Naive thymus-derived CD4-positive, alpha-beta T cell (primary cell): Measurements from ENCODE around the gene TTI1. TPM values are rescaled to one million over a fixed set of nuclear protein-coding genes. Genes with fewer than 3 reads are reported as not detected.

Experiments
- ATAC-seq: fragments of 150-1000 bp; cut with Tn5 transposase; 2 replicates; pipeline ENCODE4 v1.10.0; 2021; ENCODE audit warnings: mild to moderate bottlenecking, moderate library complexity
- CTCF ChIA-PET: fragments of 350-600 bp; sonication (Branson Sonifier 250); formaldehyde crosslinking; loops from one replicate; lab custom pipeline; 2021; ENCODE audit warnings: antibody characterized with exemption; lab: Charles Lee
- POLR2A ChIA-PET: fragments of 350-600 bp; sonication (Branson Sonifier 250); formaldehyde crosslinking; loops from one replicate; lab custom pipeline; 2021; ENCODE audit warnings: antibody characterized with exemption, inconsistent platforms; lab: Charles Lee
- DNase-seq, 9 donors: peaks; one replicate each; pipeline versions ENCODE4 v3.0.0 to v3.0.0-alpha.2; 2020 to 2022; ENCODE audit warnings: mixed read lengths in 1 of 9
- H3K27ac ChIP-seq: one replicate; pipeline ENCODE4 v1.7.0; 2013; ENCODE audit warnings: mild to moderate bottlenecking, low read depth, low read length, moderate library complexity
- H3K27me3 ChIP-seq, 2 donors: one replicate each; pipeline ENCODE4 v1.7.0; 2013; ENCODE audit warnings: low read length in 2 of 2, mild to moderate bottlenecking in 2 of 2, moderate library complexity in 2 of 2; ENCODE audit not compliant: control insufficient read depth in 2 of 2, insufficient read depth in 2 of 2
- H3K36me3 ChIP-seq, 3 experiments: 1 replicate in 2 of 3; 2 replicates in 1 of 3; pipeline ENCODE4 v1.7.0; 2013; ENCODE audit warnings: low read length in 3 of 3, mild to moderate bottlenecking in 3 of 3, moderate library complexity in 1 of 3; ENCODE audit not compliant: insufficient read depth in 3 of 3, control insufficient read depth in 2 of 3
- H3K4me1 ChIP-seq, 2 donors: one replicate each; pipeline ENCODE4 v1.7.0; 2013; ENCODE audit warnings: low read length in 2 of 2, mild to moderate bottlenecking in 2 of 2, moderate library complexity in 1 of 2; ENCODE audit not compliant: control insufficient read depth in 2 of 2, insufficient read depth in 2 of 2
- H3K4me3 ChIP-seq: 2 replicates; pipeline ENCODE4 v1.7.0; 2013; ENCODE audit warnings: mild to moderate bottlenecking, low read length
- H3K9me3 ChIP-seq, 3 experiments: 1 replicate in 2 of 3; 2 replicates in 1 of 3; pipeline ENCODE4 v1.7.0; 2013; ENCODE audit warnings: low read length in 3 of 3; ENCODE audit not compliant: control insufficient read depth in 2 of 3
- H3K27ac Mint-ChIP-seq, 9 donors: one replicate each; pipeline ENCODE4 v1.8.0; 2020 to 2022; ENCODE audit warnings: mixed read lengths in 9 of 9, mild to moderate bottlenecking in 8 of 9, moderate library complexity in 5 of 9, inconsistent platforms in 2 of 9
- H3K27me3 Mint-ChIP-seq, 5 donors: one replicate each; pipeline ENCODE4 v1.8.0; 2021 to 2022; ENCODE audit warnings: mixed read lengths in 5 of 5, mild to moderate bottlenecking in 1 of 5
- H3K36me3 Mint-ChIP-seq, 5 donors: one replicate each; pipeline ENCODE4 v1.8.0; 2020 to 2022; ENCODE audit warnings: mixed read lengths in 5 of 5, mild to moderate bottlenecking in 3 of 5, inconsistent platforms in 1 of 5
- H3K4me1 Mint-ChIP-seq, 7 donors: one replicate each; pipeline ENCODE4 v1.8.0; 2020 to 2022; ENCODE audit warnings: mixed read lengths in 7 of 7, mild to moderate bottlenecking in 3 of 7, inconsistent platforms in 1 of 7
- H3K4me3 Mint-ChIP-seq, 10 donors: one replicate each; pipeline ENCODE4 v1.8.0; 2020 to 2022; ENCODE audit warnings: mild to moderate bottlenecking in 10 of 10, mixed read lengths in 10 of 10, moderate library complexity in 6 of 10, inconsistent platforms in 2 of 10
- H3K9me3 Mint-ChIP-seq, 11 donors: one replicate each; pipeline ENCODE4 v1.8.0; 2020 to 2022; ENCODE audit warnings: mixed read lengths in 11 of 11, mild to moderate bottlenecking in 4 of 11, inconsistent platforms in 1 of 11, moderate library complexity in 1 of 11
- intact Hi-C, 2 donors: fragments of 100-400 bp; cut with micrococcal nuclease; formaldehyde crosslinking; loops; one replicate each; pipeline ENCODE4 v1.15.1; 2023
- polyA plus RNA-seq, 2 donors: library from polyadenylated mRNA; unstranded; fragments of 300-500 nt; fragmentation: Illumina TruSeq; gene quantifications; one replicate each; pipeline ENCODE4 v1.2.3, GENCODE V29; 2021
- total RNA-seq, 6 experiments: library from RNA in 5 of 6; stranded (reverse) in 5 of 6; gene quantifications; 1 replicate in 5 of 6; 2 replicates in 1 of 6; pipeline ENCODE4 v1.2.3 and lab custom pipeline; 2021 to 2026

Gene TTI1
- total and polyA plus RNA-seq, 7 experiments from 2014 or later = 15.0 to 29.8 (median 25.0) TPM

- no peak overlapping the region for H3K4me3 ChIP-seq
- Mint-ChIP-seq H3K4me3 (no peak overlapping the region), H3K4me1 (no peaks in the 10 kb centered on the region), H3K36me3 (no peaks in the 10 kb centered on the region), H3K27ac (no peak overlapping the region), H3K27me3 (peaks cover 0 to 4% (median 3%) of the 10 kb centered on the region in 5 donors), H3K9me3 (peaks cover 0 to 5% (median 0%) of the 10 kb centered on the region in 11 donors)
- no peaks in the 10 kb centered on the region for H3K36me3 ChIP-seq
- no peak overlapping the region for H3K27ac ChIP-seq
- ChIA-PET POLR2A (no interaction called here), CTCF (no interaction called here)
- DNase-seq (no peak), ATAC-seq (no peak)
- H3K9me3 ChIP-seq = no peaks in the 10 kb centered on the region
- intact Hi-C loops = no loop called here
- no peaks in the 10 kb centered on the region for H3K27me3 ChIP-seq
- H3K4me1 ChIP-seq = no peaks in the 10 kb centered on the region
Observed at GRCh38 chr20:37938181-37938750, 95.0 kb downstream of the TTI1 start.

GRCh38 chr20:37937686-37938085 lies 95.6 kb downstream of the TTI1 start:
- Mint-ChIP-seq H3K4me1 (no peaks in the 10 kb centered on the region), H3K27me3 (peaks cover 0 to 5% (median 3%) of the 10 kb centered on the region in 5 donors), H3K36me3 (no peaks in the 10 kb centered on the region), H3K9me3 (peaks cover 0 to 5% (median 0%) of the 10 kb centered on the region in 11 donors), H3K27ac (no peak overlapping the region), H3K4me3 (no peak overlapping the region)
- DNase-seq = no peak
- Histone ChIP-seq H3K27me3 (no peaks in the 10 kb centered on the region), H3K36me3 (no peaks in the 10 kb centered on the region), H3K4me1 (no peaks in the 10 kb centered on the region), H3K9me3 (no peaks in the 10 kb centered on the region), H3K27ac (no peak overlapping the region), H3K4me3 (no peak overlapping the region)
- CTCF ChIA-PET = no interaction called here
- intact Hi-C loops = no loop called here
- POLR2A ChIA-PET = no interaction called here
- ATAC-seq = no peak

- Histone ChIP-seq H3K9me3 (no peaks in the 10 kb centered on the region), H3K36me3 (no peaks in the 10 kb centered on the region), H3K4me1 (no peaks in the 10 kb centered on the region), H3K4me3 (no peak overlapping the region), H3K27ac (no peak overlapping the region), H3K27me3 (no peaks in the 10 kb centered on the region)
- Mint-ChIP-seq H3K36me3 (no peaks in the 10 kb centered on the region), H3K9me3 (no peaks in the 10 kb centered on the region), H3K27me3 (peaks cover 0 to 9% (median 3%) of the 10 kb centered on the region in 5 donors), H3K4me3 (no peak overlapping the region), H3K27ac (no peak overlapping the region), H3K4me1 (no peaks in the 10 kb centered on the region)
- intact Hi-C loops = no loop called here
- no peak for ATAC-seq
- ChIA-PET CTCF (no interaction called here), POLR2A (no interaction called here)
- DNase-seq = no peak
Observed at GRCh38 chr20:37936451-37936850, 96.8 kb downstream of the TTI1 start.

GRCh38 chr20:37936041-37936440 lies 97.2 kb downstream of the TTI1 start:
- Mint-ChIP-seq H3K27ac (no peak overlapping the region), H3K4me3 (no peak overlapping the region), H3K27me3 (peaks cover 0 to 9% (median 3%) of the 10 kb centered on the region in 5 donors), H3K9me3 (no peaks in the 10 kb centered on the region), H3K4me1 (no peaks in the 10 kb centered on the region), H3K36me3 (no peaks in the 10 kb centered on the region)
- POLR2A ChIA-PET = no interaction called here
- intact Hi-C loops = no loop called here
- Histone ChIP-seq H3K27ac (no peak overlapping the region), H3K27me3 (no peaks in the 10 kb centered on the region), H3K4me1 (no peaks in the 10 kb centered on the region), H3K36me3 (no peaks in the 10 kb centered on the region), H3K9me3 (no peaks in the 10 kb centered on the region), H3K4me3 (no peak overlapping the region)
- DNase-seq (no peak), ATAC-seq (no peak)
- CTCF ChIA-PET = interaction anchor here (0.6 kb wide), 1 partner anchor 32 kb away, joined by 3 read pairs; no protein-coding TSS in a partner anchor

GRCh38 chr20:37935435-37935834 lies 97.8 kb downstream of the TTI1 start:
- H3K27me3 ChIP-seq = no peaks in the 10 kb centered on the region
- DNase-seq = no peak
- Mint-ChIP-seq H3K36me3 (no peaks in the 10 kb centered on the region), H3K4me3 (no peak overlapping the region), H3K9me3 (no peaks in the 10 kb centered on the region), H3K4me1 (no peaks in the 10 kb centered on the region), H3K27ac (no peak overlapping the region), H3K27me3 (peaks cover 2 to 9% (median 4%) of the 10 kb centered on the region in 5 donors)
- H3K9me3 ChIP-seq = no peaks in the 10 kb centered on the region
- intact Hi-C loops = no loop called here
- no peak for ATAC-seq
- no peaks in the 10 kb centered on the region for H3K36me3 ChIP-seq
- CTCF ChIA-PET = interaction anchor here (0.6 kb wide), 1 partner anchor 33 kb away, joined by 3 read pairs; no protein-coding TSS in a partner anchor
- no peak overlapping the region for H3K27ac ChIP-seq
- no peak overlapping the region for H3K4me3 ChIP-seq
- POLR2A ChIA-PET = no interaction called here
- H3K4me1 ChIP-seq = no peaks in the 10 kb centered on the region

GRCh38 chr20:37934634-37935375 lies 98.5 kb downstream of the TTI1 start:
- POLR2A ChIA-PET = no interaction called here
- no peaks in the 10 kb centered on the region for H3K36me3 ChIP-seq
- DNase-seq (no peak), ATAC-seq (no peak)
- H3K9me3 Mint-ChIP-seq = no peaks in the 10 kb centered on the region
- CTCF ChIA-PET = no interaction called here
- no peak overlapping the region for H3K27ac Mint-ChIP-seq
- no peaks in the 10 kb centered on the region for H3K27me3 ChIP-seq
- H3K36me3 Mint-ChIP-seq = no peaks in the 10 kb centered on the region
- H3K27me3 Mint-ChIP-seq = peaks cover 2 to 9% (median 6%) of the 10 kb centered on the region in 5 donors
- intact Hi-C loops = no loop called here
- no peaks in the 10 kb centered on the region for H3K4me1 ChIP-seq
- H3K4me3 ChIP-seq = no peak overlapping the region
- H3K9me3 ChIP-seq = no peaks in the 10 kb centered on the region
- no peaks in the 10 kb centered on the region for H3K4me1 Mint-ChIP-seq
- no peak overlapping the region for H3K27ac ChIP-seq
- H3K4me3 Mint-ChIP-seq = no peak overlapping the region
